T-cell (primary cell): ENCODE data around the gene FADS6. TPM values are rescaled to one million over a fixed set of nuclear protein-coding genes. Genes with fewer than 3 reads are reported as not detected.
A peak's percentile ranks its signal among the peaks of the same experiment; 100 is the strongest.

Source experiments
- ATAC-seq, 4 experiments: fragments of 200-7000 bp in 3 of 4; fragments of 150-1000 bp in 1 of 4; cut with Tn5 transposase; replicated peaks in 1 of 4; 1 replicate in 3 of 4; 2 replicates in 1 of 4; pipeline ENCODE4 v1.10.0; 2021; ENCODE audit warnings: moderate library complexity in 3 of 4, mild to moderate bottlenecking in 2 of 4, moderate number of reproducible peaks in 1 of 4
- CTCF ChIA-PET, 2 donors: fragments of 300-600 bp; sonication (Branson Sonifier 250); formaldehyde crosslinking; loops; one replicate each; lab custom pipeline; 2022; ENCODE audit warnings: antibody characterized with exemption in 2 of 2; lab: Charles Lee
- POLR2A ChIA-PET, 2 donors: fragments of 300-600 bp; sonication (Branson Sonifier 250); formaldehyde crosslinking; loops; one replicate each; lab custom pipeline; 2022; ENCODE audit warnings: antibody characterized with exemption in 2 of 2; lab: Charles Lee
- DNase-seq, 35 experiments: peaks; one replicate each; pipeline versions ENCODE4 v3.0.0 to v3.0.0-alpha.2; 2013 to 2023
- H3K27ac ChIP-seq: one replicate; pipeline ENCODE4 v1.5.1; 2013; ENCODE audit warnings: low read length
- H3K27me3 ChIP-seq, 2 experiments: replicated peaks in 1 of 2; 1 replicate in 1 of 2; 2 replicates in 1 of 2; pipeline versions ENCODE4 v1.6.1 to v1.7.0; 2013; ENCODE audit warnings: low read length in 1 of 2, mixed read lengths in 1 of 2; ENCODE audit not compliant: control insufficient read depth in 2 of 2, insufficient read depth in 2 of 2; ENCODE audit errors: extremely low read depth in 1 of 2
- H3K36me3 ChIP-seq, 2 donors: 1 replicate in 1 of 2; 2 replicates in 1 of 2; pipeline versions ENCODE4 v1.6.1 to v1.7.0; 2013; ENCODE audit warnings: low read length in 1 of 2; ENCODE audit not compliant: control insufficient read depth in 2 of 2, insufficient read depth in 1 of 2; ENCODE audit errors: extremely low read depth in 1 of 2
- H3K4me1 ChIP-seq, 2 experiments: 1 replicate in 1 of 2; 2 replicates in 1 of 2; pipeline versions ENCODE4 v1.6.1 to v1.7.0; 2013; ENCODE audit warnings: low read length in 2 of 2, mixed read lengths in 1 of 2; ENCODE audit not compliant: insufficient read depth in 2 of 2, control insufficient read depth in 1 of 2; ENCODE audit errors: extremely low read depth in 1 of 2
- H3K4me3 ChIP-seq, 2 donors: 1 replicate in 1 of 2; 2 replicates in 1 of 2; pipeline versions ENCODE4 v1.5.1 to v1.7.0; 2013; ENCODE audit warnings: mild to moderate bottlenecking in 2 of 2, low read length in 1 of 2, moderate library complexity in 1 of 2; ENCODE audit not compliant: control insufficient read depth in 1 of 2; ENCODE audit errors: extremely low read depth in 1 of 2
- H3K9me3 ChIP-seq: 2 replicates; pipeline ENCODE4 v1.7.0; 2013
- H3K27ac Mint-ChIP-seq, 2 donors: one replicate each; pipeline ENCODE4 v1.8.0; 2020 to 2021; ENCODE audit warnings: mild to moderate bottlenecking in 2 of 2, mixed read lengths in 2 of 2
- H3K27me3 Mint-ChIP-seq, 2 donors: one replicate each; pipeline ENCODE4 v1.8.0; 2021 to 2022; ENCODE audit warnings: mixed read lengths in 2 of 2
- H3K36me3 Mint-ChIP-seq: one replicate; pipeline ENCODE4 v1.8.0; 2021; ENCODE audit warnings: mixed read lengths
- H3K4me1 Mint-ChIP-seq, 3 donors: one replicate each; pipeline ENCODE4 v1.8.0; 2020 to 2022; ENCODE audit warnings: mixed read lengths in 3 of 3, mild to moderate bottlenecking in 1 of 3
- H3K4me3 Mint-ChIP-seq, 3 donors: one replicate each; pipeline ENCODE4 v1.8.0; 2020 to 2022; ENCODE audit warnings: mild to moderate bottlenecking in 3 of 3, mixed read lengths in 3 of 3, moderate library complexity in 3 of 3
- H3K9me3 Mint-ChIP-seq, 3 donors: one replicate each; pipeline ENCODE4 v1.8.0; 2020 to 2022; ENCODE audit warnings: mixed read lengths in 3 of 3
- WGBS: methylation state at CpG from one replicate; pipeline ENCODE4 v1.1.5; 2013; ENCODE audit warnings: missing lambda C conversion rate; ENCODE audit not compliant: insufficient coverage; 5-methylcytosine and 5-hydroxymethylcytosine counted together
- total RNA-seq, 35 experiments: library from RNA in 6 of 35; stranded (reverse) in 6 of 35; fragments of 120-200 nt in 1 of 35; gene quantifications; one replicate each; pipeline versions ENCODE4 v1.2.1 to v1.2.4 and lab custom pipeline; 2013 to 2026

Gene FADS6
- total RNA-seq, 5 donors from 2014 or later (not counting 1 experiment from before 2014, with no cell fraction given) = not detected

DNA sequence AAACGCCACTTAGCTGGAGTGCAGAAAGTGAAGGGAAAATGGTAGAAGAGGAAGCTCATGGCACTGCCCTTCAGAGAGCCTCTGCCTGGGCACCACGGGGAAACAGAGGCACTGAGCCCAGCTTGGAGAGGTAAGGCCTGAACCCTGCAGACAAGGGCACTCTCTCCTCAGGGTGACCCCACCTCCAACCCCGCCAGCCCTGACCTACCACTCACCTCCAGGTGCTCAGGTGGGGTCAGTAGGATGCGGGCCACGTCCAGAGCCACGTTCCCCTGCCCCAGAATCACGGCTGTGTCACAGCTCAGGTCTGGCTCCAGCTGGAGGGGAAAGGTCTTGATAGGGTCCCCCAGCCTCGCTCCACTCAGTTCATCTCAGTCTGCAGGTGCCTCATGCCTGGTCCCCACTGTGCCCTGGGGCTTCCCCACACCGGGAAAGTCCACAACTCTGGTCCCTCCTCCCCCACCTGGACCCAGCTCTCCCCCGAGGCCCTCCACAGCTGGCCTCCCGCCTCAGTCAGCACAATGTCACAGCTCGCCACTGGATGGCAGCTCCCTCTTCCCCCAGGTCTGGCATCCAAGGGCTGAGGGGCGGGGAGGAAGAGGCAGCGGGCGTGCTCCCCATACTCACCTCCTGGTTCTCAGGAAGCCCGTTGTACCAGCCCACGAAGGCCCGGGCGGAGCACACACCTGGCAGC lies 27.8 kb downstream of the FADS6 start:
- ChIA-PET CTCF (interaction anchor here (0.6 to 1.9 kb wide), 6 partner anchors 74 to 797 kb away, joined by 3 to 5 read pairs (median 4); no protein-coding TSS in a partner anchor), POLR2A (no interaction called here)
- Mint-ChIP-seq H3K4me1 (peaks cover 10 to 23% (median 17%) of the 10 kb centered on the region in 3 donors), H3K27me3 (peaks cover 4 to 10% of the 10 kb centered on the region in 2 donors), H3K36me3 (peaks cover 5% of the 10 kb centered on the region), H3K27ac (no peak overlapping the region), H3K9me3 (no peaks in the 10 kb centered on the region), H3K4me3 (no peak overlapping the region)
- Histone ChIP-seq H3K4me1 (peaks cover 6 to 18% of the 10 kb centered on the region in 2 experiments), H3K27ac (no peak overlapping the region), H3K36me3 (peaks cover 0 to 2% of the 10 kb centered on the region in 2 donors), H3K4me3 (no peak overlapping the region), H3K9me3 (no peaks in the 10 kb centered on the region), H3K27me3 (peaks cover 0 to 28% of the 10 kb centered on the region in 2 experiments)
- WGBS = 81% methylated on average over 15 of the region's 19 CpGs
- DNase-seq (no peak), ATAC-seq (no peak)

DNA sequence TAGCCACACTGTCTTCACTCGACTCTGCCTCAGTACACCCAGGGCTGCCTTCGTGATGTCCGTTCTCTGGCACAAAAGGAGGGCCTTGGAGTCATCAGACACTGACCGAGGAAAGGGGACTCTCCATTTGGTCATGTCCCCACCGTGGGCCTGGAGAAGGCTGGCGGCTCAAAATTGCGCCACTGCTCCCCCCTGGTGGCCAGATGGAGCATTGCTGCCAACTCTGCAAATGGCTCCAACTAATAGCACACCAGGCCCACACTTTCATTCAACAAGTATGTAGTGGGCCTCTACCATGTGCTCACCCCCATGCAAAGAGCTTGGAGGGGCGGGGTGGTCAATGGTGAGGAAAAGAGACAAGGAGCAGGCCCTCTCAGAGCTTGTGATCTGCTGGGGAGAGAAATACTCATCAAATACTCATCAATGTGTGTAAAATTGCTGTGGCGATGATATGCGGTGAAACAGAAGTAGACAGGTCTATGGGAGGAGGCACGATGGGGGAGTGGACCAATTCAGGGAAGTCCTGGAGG lies 28.5 kb downstream of the FADS6 start:
- peaks cover 4 to 15% of the 10 kb centered on the region in 2 donors for H3K27me3 Mint-ChIP-seq
- no peak overlapping the region for H3K27ac Mint-ChIP-seq
- H3K27ac ChIP-seq = no peak overlapping the region
- DNase-seq = peak; percentile 19 to 82 (median 55)
- H3K27me3 ChIP-seq = peaks cover 0 to 36% of the 10 kb centered on the region in 2 experiments
- H3K4me1 ChIP-seq = peaks cover 11 to 25% of the 10 kb centered on the region in 2 experiments
- H3K4me3 Mint-ChIP-seq = no peak overlapping the region
- H3K36me3 ChIP-seq = peaks cover 0 to 2% of the 10 kb centered on the region in 2 donors
- peaks cover 5% of the 10 kb centered on the region for H3K36me3 Mint-ChIP-seq
- no peaks in the 10 kb centered on the region for H3K9me3 Mint-ChIP-seq
- ChIA-PET POLR2A (interaction anchor here in 1 of 2 donors (0.6 kb wide), 1 partner anchor 59 kb away, joined by 3 read pairs; the partner anchor contains the start of gene OTOP2), CTCF (interaction anchor here (0.6 to 1.9 kb wide), 5 partner anchors 73 to 299 kb away, joined by 3 to 5 read pairs (median 4); no protein-coding TSS in a partner anchor)
- no peaks in the 10 kb centered on the region for H3K9me3 ChIP-seq
- WGBS = 48% methylated on average over 6 of the region's 11 CpGs
- H3K4me1 Mint-ChIP-seq = peaks cover 15 to 30% (median 23%) of the 10 kb centered on the region in 3 donors
- H3K4me3 ChIP-seq = no peak overlapping the region
- ATAC-seq = peak; percentile 58 to 67 (median 59)

DNA sequence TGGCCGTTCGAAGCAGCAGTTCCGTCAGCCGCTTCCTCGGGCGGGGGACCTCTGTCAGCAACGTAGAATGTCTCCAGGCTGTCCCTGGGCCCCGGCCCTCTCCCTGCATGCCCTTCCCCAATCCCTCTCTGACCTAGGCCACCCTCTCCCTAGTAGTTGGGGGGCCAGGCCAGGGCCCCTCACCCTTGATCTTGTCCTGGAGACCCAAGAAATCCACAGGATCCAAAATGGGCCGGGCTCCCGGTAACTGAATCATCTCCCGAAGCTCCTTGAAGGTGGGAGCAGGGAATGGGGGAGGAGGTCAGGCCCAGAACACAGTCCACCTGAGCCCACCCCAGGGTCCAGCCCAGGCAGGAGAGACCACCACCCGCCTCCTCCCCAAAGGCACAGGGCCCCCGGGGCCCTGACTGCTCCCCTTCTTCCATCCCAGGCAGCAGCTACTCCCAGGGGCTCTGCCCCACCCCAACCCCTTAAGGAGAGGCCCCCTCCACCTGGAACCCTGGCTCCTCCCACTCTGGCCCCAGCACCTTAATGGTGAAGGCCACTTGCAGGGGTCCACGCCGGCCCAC lies 29.1 kb downstream of the FADS6 start:
- Mint-ChIP-seq H3K36me3 (peaks cover under 1% of the 10 kb centered on the region), H3K4me1 (peaks cover 15 to 25% (median 23%) of the 10 kb centered on the region in 3 donors), H3K9me3 (no peaks in the 10 kb centered on the region), H3K27ac (no peak overlapping the region), H3K27me3 (peaks cover 4 to 15% of the 10 kb centered on the region in 2 donors), H3K4me3 (no peak overlapping the region)
- ChIA-PET POLR2A (interaction anchor here in 1 of 2 donors (0.6 kb wide), 1 partner anchor 60 kb away, joined by 3 read pairs; the partner anchor contains the start of gene OTOP2), CTCF (interaction anchor here (0.6 to 1.9 kb wide), 4 partner anchors 31 to 299 kb away, joined by 3 to 5 read pairs (median 4); no protein-coding TSS in a partner anchor)
- H3K27me3 ChIP-seq = peaks cover 0 to 40% of the 10 kb centered on the region in 2 experiments
- H3K36me3 ChIP-seq = peaks cover 0 to 2% of the 10 kb centered on the region in 2 donors
- H3K27ac ChIP-seq = no peak overlapping the region
- peaks cover 11 to 30% of the 10 kb centered on the region in 2 experiments for H3K4me1 ChIP-seq
- 91% methylated on average over 11 of the region's 15 CpGs for WGBS
- H3K4me3 ChIP-seq = no peak overlapping the region
- ATAC-seq = no peak
- DNase-seq = no peak
- no peaks in the 10 kb centered on the region for H3K9me3 ChIP-seq

DNA sequence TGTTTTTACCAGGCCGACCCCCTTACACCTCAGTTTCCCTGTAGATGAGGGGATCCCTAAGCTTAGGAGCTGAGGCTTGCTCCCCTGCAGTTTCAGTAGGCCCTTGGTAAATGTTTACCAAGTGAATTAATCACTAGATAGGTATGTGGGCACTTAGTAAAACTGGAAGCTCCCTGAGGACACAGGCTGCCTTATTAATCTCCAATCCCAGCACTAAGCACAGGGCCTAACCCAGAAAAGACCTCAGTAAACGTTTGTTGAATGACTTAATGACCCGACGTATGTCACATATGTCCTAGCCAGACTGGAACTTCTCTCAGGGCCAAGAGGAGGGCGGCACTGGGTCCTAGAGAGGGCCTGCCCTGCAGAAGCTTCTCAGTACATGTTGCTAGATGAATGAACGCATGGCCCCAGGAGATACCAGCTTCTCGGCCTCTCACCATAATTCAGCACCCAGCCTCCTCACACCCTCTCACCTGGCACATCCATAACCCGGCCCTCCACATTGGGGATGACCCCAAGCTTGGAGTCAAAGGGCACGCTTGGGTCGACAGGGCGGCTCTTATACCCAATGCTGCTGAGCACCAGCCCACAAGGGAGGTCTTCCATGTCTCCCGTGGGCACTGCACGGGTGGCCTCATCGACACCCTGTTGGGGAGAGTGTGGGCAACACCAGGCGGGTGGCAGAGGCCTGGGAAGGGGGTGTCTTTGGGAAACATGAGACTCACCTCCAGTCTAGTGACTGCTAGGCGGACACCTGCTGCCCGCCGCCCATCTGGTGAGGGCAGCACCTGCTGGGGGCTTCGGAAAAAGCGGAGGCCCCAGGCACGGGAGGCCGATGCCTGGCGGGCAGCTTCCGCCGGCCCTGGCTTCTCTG lies 29.8 kb downstream of the FADS6 start:
- no peak overlapping the region for H3K27ac Mint-ChIP-seq
- Histone ChIP-seq H3K4me3 (no peak overlapping the region), H3K36me3 (no peaks in the 10 kb centered on the region), H3K9me3 (no peaks in the 10 kb centered on the region), H3K27me3 (peaks cover 3 to 47% of the 10 kb centered on the region in 2 experiments), H3K4me1 (peaks cover 11 to 36% of the 10 kb centered on the region in 2 experiments), H3K27ac (no peak overlapping the region)
- H3K27me3 Mint-ChIP-seq = peaks cover 11 to 21% of the 10 kb centered on the region in 2 donors
- H3K9me3 Mint-ChIP-seq = no peaks in the 10 kb centered on the region
- no peak for DNase-seq
- CTCF ChIA-PET = interaction anchor here (0.6 to 2.3 kb wide), 5 partner anchors 9 to 298 kb away, joined by 3 to 10 read pairs (median 3); partner anchors contain the start of gene FDXR (in 1 of the 2)
- no peak for ATAC-seq
- peaks cover 18 to 28% (median 25%) of the 10 kb centered on the region in 3 donors for H3K4me1 Mint-ChIP-seq
- POLR2A ChIA-PET = no interaction called here
- 93% methylated on average over 20 of the region's 25 CpGs for WGBS
- H3K36me3 Mint-ChIP-seq = no peaks in the 10 kb centered on the region
- peak overlapping the region in 1 of 3 donors; percentile 16 for H3K4me3 Mint-ChIP-seq

DNA sequence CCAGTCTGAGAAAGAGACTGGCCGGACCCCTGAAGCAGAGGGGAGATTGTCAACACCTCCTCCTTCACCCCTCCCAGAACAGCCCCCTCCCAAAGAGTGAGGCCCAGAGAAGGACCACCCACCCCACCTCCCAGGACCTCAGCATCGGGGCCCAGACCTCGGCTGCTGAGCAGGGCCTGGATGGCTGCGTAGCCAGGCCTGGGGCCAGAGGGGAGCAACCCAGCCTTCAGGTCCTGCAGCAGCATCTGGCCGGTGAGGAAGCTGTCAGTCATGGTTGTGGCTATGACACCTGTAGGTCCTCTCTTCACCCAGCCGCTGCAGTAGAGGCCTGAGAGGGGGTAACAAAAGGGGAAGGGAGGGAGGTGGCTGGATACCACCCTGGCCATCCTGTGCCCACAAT lies 30.5 kb downstream of the FADS6 start:
- 100% methylated on average over 2 of the region's 6 CpGs for WGBS
- H3K4me1 ChIP-seq = peaks cover 11 to 36% of the 10 kb centered on the region in 2 experiments
- no peak for ATAC-seq
- Mint-ChIP-seq H3K27me3 (peaks cover 16 to 25% of the 10 kb centered on the region in 2 donors), H3K27ac (no peak overlapping the region), H3K9me3 (no peaks in the 10 kb centered on the region), H3K4me3 (peak overlapping the region in 1 of 3 donors; percentile 16), H3K36me3 (no peaks in the 10 kb centered on the region), H3K4me1 (peaks cover 18 to 30% (median 25%) of the 10 kb centered on the region in 3 donors)
- POLR2A ChIA-PET = no interaction called here
- H3K9me3 ChIP-seq = no peaks in the 10 kb centered on the region
- CTCF ChIA-PET = interaction anchor here (0.6 to 2.3 kb wide), 9 partner anchors 10 to 206 kb away, joined by 3 to 10 read pairs (median 5); partner anchors contain the start of gene FDXR (in 1 of the 2)
- H3K27me3 ChIP-seq = peaks cover 4 to 52% of the 10 kb centered on the region in 2 experiments
- no peak overlapping the region for H3K27ac ChIP-seq
- H3K36me3 ChIP-seq = no peaks in the 10 kb centered on the region
- DNase-seq = no peak
- H3K4me3 ChIP-seq = no peak overlapping the region
